BE2C (cell line): ENCODE measurements around the gene CNOT8.

Source experiments
- DNase-seq: peaks from one replicate; pipeline ENCODE4 v3.0.0-alpha.2; 2020
- H3K27me3 ChIP-seq: fragments of 250-450 bp; sonication (Bioruptor Pico); 2 replicates; pipeline ENCODE4 v1.5.1; 2020; ENCODE audit warnings: mild to moderate bottlenecking
- H3K36me3 ChIP-seq: fragments of 250-450 bp; sonication (Bioruptor Pico); 2 replicates; pipeline ENCODE4 v1.5.1; 2020; ENCODE audit warnings: mild to moderate bottlenecking
- H3K4me1 ChIP-seq: fragments of 250-450 bp; sonication (Bioruptor Pico); 2 replicates; pipeline ENCODE4 v1.5.1; 2020
- H3K4me3 ChIP-seq: 2 replicates; pipeline ENCODE4 v1.5.1; 2011; ENCODE audit warnings: low read depth, low read length
- H3K9me3 ChIP-seq: fragments of 250-450 bp; sonication (Bioruptor Pico); 2 replicates; pipeline ENCODE4 v1.5.1; 2020
- TF ChIP-seq, protein P1 (sequence below): IDR thresholded peaks from 2 replicates; pipeline ENCODE4 v1.5.1; 2012; ENCODE audit warnings: mild to moderate bottlenecking, low read depth, low read length

The CNOT8 gene

DNA sequence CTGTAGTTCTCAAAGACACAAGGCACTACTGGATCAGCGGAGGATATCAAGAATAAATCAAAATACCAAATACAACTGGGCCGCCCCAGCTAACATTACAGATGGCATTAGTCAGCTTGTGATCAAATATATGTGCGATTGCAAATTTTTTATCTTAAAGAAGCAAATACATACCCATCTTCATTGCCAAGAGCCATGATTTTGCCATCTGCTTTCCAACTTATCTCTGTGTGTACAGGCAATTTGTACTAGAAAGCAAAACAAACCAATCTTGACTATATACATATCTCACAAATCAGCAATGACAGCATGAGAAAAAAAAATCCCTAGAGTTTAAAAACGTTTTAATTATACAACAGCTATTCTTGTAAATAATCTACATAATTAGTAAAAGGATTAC lies 59.3 kb downstream of the CNOT8 start:
- DNase-seq = no peak
- peaks cover 75% of the 10 kb centered on the region for H3K36me3 ChIP-seq
- no peaks in the 10 kb centered on the region for H3K27me3 ChIP-seq
- no peaks in the 10 kb centered on the region for H3K9me3 ChIP-seq
- no peak overlapping the region for H3K4me3 ChIP-seq
- H3K4me1 ChIP-seq = no peaks in the 10 kb centered on the region
- TF ChIP-seq, protein P1, sequence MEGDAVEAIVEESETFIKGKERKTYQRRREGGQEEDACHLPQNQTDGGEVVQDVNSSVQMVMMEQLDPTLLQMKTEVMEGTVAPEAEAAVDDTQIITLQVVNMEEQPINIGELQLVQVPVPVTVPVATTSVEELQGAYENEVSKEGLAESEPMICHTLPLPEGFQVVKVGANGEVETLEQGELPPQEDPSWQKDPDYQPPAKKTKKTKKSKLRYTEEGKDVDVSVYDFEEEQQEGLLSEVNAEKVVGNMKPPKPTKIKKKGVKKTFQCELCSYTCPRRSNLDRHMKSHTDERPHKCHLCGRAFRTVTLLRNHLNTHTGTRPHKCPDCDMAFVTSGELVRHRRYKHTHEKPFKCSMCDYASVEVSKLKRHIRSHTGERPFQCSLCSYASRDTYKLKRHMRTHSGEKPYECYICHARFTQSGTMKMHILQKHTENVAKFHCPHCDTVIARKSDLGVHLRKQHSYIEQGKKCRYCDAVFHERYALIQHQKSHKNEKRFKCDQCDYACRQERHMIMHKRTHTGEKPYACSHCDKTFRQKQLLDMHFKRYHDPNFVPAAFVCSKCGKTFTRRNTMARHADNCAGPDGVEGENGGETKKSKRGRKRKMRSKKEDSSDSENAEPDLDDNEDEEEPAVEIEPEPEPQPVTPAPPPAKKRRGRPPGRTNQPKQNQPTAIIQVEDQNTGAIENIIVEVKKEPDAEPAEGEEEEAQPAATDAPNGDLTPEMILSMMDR = no peak

DNA sequence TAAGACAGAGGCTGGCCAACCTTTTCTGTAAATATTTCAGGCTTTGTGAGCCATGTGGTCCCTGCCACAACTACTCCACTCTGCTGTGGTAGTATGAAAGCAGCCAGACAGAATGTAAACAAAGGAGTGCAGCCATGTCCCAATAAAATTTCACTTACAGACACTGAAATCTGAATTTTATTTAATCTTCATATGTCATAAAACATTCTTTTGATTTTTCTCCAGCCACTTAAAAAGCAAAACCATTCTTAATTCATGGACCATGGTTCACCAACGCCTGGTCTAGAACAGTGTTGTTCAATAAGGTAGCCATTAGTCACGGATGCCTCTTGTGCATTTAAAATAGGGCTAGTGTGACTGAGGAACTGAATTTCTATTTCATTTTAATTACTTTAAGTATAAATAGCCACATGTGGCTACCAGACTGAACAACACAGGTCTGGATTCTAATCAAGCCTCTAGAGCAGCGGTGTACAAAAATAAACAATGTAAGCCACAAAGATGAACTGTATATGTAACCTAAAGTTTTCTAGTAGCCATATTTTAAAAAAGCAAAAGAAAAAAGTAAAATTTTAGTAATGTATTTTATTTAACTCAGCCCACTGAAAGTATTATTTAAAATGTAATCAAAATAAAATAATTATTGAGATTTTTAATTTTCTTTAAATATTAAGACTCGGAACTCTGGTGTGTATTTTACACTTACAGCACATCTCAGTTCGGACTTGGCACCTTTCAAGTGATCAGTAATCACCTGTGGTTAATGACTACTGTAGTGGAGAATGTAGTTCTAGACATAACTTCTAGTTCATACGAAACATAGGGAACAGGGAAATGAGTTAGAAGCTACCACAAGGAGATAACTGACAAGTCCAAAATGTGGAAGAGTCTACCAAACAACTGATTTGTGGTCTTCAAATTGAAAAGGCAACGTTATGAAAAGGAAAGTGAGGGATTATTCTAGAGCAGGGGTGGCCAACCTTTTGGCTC lies 65.3 kb downstream of the CNOT8 start:
- no peaks in the 10 kb centered on the region for H3K9me3 ChIP-seq
- H3K36me3 ChIP-seq = peaks cover 79% of the 10 kb centered on the region
- no peak for DNase-seq
- H3K27me3 ChIP-seq = no peaks in the 10 kb centered on the region
- TF ChIP-seq, protein P1 = no peak
- no peak overlapping the region for H3K4me3 ChIP-seq
- no peaks in the 10 kb centered on the region for H3K4me1 ChIP-seq
